ENCODE data around the gene SCOC.

DNA sequence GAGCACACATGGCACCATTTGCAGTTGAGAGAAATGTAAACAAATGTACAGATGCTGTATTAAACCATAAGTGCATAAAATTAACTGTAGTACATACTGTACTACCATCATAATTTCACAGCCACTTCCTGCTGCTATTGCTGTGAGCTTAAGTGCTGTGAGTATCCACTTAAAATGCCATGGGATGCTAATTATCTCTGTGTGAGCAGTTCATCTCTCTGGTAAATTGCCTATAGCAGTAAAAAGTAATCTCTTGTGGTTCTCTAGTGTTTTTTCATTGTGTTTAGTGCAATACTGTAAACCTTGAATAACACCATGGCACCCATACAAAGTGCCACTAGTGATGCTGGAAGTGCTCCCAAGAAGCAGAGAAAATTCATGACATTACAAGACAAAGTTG, 9.9 kb upstream of the SCOC start:
- TF ChIP-seq, protein P1, sequence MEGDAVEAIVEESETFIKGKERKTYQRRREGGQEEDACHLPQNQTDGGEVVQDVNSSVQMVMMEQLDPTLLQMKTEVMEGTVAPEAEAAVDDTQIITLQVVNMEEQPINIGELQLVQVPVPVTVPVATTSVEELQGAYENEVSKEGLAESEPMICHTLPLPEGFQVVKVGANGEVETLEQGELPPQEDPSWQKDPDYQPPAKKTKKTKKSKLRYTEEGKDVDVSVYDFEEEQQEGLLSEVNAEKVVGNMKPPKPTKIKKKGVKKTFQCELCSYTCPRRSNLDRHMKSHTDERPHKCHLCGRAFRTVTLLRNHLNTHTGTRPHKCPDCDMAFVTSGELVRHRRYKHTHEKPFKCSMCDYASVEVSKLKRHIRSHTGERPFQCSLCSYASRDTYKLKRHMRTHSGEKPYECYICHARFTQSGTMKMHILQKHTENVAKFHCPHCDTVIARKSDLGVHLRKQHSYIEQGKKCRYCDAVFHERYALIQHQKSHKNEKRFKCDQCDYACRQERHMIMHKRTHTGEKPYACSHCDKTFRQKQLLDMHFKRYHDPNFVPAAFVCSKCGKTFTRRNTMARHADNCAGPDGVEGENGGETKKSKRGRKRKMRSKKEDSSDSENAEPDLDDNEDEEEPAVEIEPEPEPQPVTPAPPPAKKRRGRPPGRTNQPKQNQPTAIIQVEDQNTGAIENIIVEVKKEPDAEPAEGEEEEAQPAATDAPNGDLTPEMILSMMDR (conservative IDR thresholded peaks at IDR 0.05; ENCODE audit: low read depth, low read length) = no peak
- TF ChIP-seq EZH2 (IDR thresholded peaks at IDR 0.05; ENCODE audit: borderline replicate concordance, low read depth, low read length, poor library complexity, severe bottlenecking) = no peak
